Osteocyte (in vitro differentiated cells): ENCODE measurements around the gene NIPBL. TPM values are rescaled to one million over a fixed set of nuclear protein-coding genes. Genes with fewer than 3 reads are reported as not detected.

Experiments used
- DNase-seq: peaks from one replicate; pipeline ENCODE4 v3.0.0; 2021; ENCODE audit warnings: mixed read lengths; ENCODE audit not compliant: unreplicated experiment; ENCODE audit errors: extremely low spot score
- H3K27ac Mint-ChIP-seq: one replicate; pipeline ENCODE4 v1.8.0; 2021; ENCODE audit warnings: mild to moderate bottlenecking, mixed read lengths; ENCODE audit not compliant: unreplicated experiment
- H3K27me3 Mint-ChIP-seq: one replicate; pipeline ENCODE4 v1.8.0; 2021; ENCODE audit warnings: mixed read lengths; ENCODE audit not compliant: unreplicated experiment
- H3K36me3 Mint-ChIP-seq: one replicate; pipeline ENCODE4 v1.8.0; 2021; ENCODE audit warnings: mixed read lengths; ENCODE audit not compliant: unreplicated experiment
- H3K4me1 Mint-ChIP-seq: one replicate; pipeline ENCODE4 v1.8.0; 2021; ENCODE audit warnings: mixed read lengths; ENCODE audit not compliant: unreplicated experiment
- H3K4me3 Mint-ChIP-seq: one replicate; pipeline ENCODE4 v1.8.0; 2021; ENCODE audit warnings: mild to moderate bottlenecking, moderate library complexity, mixed read lengths; ENCODE audit not compliant: unreplicated experiment
- H3K9me3 Mint-ChIP-seq: one replicate; pipeline ENCODE4 v1.8.0; 2021; ENCODE audit warnings: mixed read lengths; ENCODE audit not compliant: unreplicated experiment
- CTCF ChIP-seq: fragments of 200-600 bp; sonication (generic); IDR thresholded peaks from 2 replicates; pipeline ENCODE4 v1.5.0; 2021; ENCODE audit warnings: antibody characterized with exemption, mild to moderate bottlenecking, moderate library complexity
- total RNA-seq: library from RNA; stranded (reverse); gene quantifications from 2 replicates; pipeline ENCODE4 v1.2.1, GENCODE V29; 2021

NIPBL gene
- total RNA-seq, 1 donor from 2014 or later, result 52.2 TPM

- H3K27me3 Mint-ChIP-seq, result no peaks in the 10 kb centered on the region
- no peak for TF ChIP-seq CTCF
- H3K36me3 Mint-ChIP-seq, result peaks cover 7% of the 10 kb centered on the region
- no peak for DNase-seq
- no peak overlapping the region for H3K4me3 Mint-ChIP-seq
- no peaks in the 10 kb centered on the region for H3K9me3 Mint-ChIP-seq
- H3K4me1 Mint-ChIP-seq, result peaks cover 25% of the 10 kb centered on the region
- no peak overlapping the region for H3K27ac Mint-ChIP-seq
Observed at GRCh38 chr5:36885149-36885548, 8.6 kb downstream of the NIPBL start.

- DNase-seq, result no peak
- Mint-ChIP-seq H3K27me3 (no peaks in the 10 kb centered on the region), H3K4me3 (no peak overlapping the region), H3K4me1 (peaks cover 18% of the 10 kb centered on the region), H3K36me3 (peaks cover 7% of the 10 kb centered on the region), H3K9me3 (no peaks in the 10 kb centered on the region), H3K27ac (no peak overlapping the region)
- TF ChIP-seq CTCF, result no peak
Observed at GRCh38 chr5:36885566-36886485, 9.3 kb downstream of the NIPBL start.

GRCh38 chr5:36886791-36887190 lies 10.2 kb downstream of the NIPBL start:
- H3K27me3 Mint-ChIP-seq, result no peaks in the 10 kb centered on the region
- no peak overlapping the region for H3K27ac Mint-ChIP-seq
- no peak overlapping the region for H3K4me3 Mint-ChIP-seq

GRCh38 chr5:36887532-36887931 lies 11.0 kb downstream of the NIPBL start:
- no peak for DNase-seq
- Mint-ChIP-seq H3K4me1 (peaks cover 13% of the 10 kb centered on the region), H3K4me3 (no peak overlapping the region), H3K27me3 (no peaks in the 10 kb centered on the region), H3K9me3 (no peaks in the 10 kb centered on the region), H3K36me3 (peaks cover 16% of the 10 kb centered on the region), H3K27ac (no peak overlapping the region)
- no peak for TF ChIP-seq CTCF

More at GRCh38 chr5:36886791-36887190, 10.2 kb downstream of the NIPBL start:
- Mint-ChIP-seq H3K36me3 (peaks cover 13% of the 10 kb centered on the region), H3K4me1 (peaks cover 13% of the 10 kb centered on the region), H3K9me3 (no peaks in the 10 kb centered on the region)
- TF ChIP-seq CTCF, result no peak
- DNase-seq, result no peak

GRCh38 chr5:36888303-36888702 lies 11.7 kb downstream of the NIPBL start:
- peaks cover 16% of the 10 kb centered on the region for H3K36me3 Mint-ChIP-seq
- no peaks in the 10 kb centered on the region for H3K9me3 Mint-ChIP-seq
- peaks cover 13% of the 10 kb centered on the region for H3K4me1 Mint-ChIP-seq
- H3K27ac Mint-ChIP-seq, result no peak overlapping the region
- no peak for DNase-seq
- no peak overlapping the region for H3K4me3 Mint-ChIP-seq
- no peaks in the 10 kb centered on the region for H3K27me3 Mint-ChIP-seq
- no peak for TF ChIP-seq CTCF
